HCT116 (cell line): ENCODE data around the gene ANKRD44. TPM values are rescaled to one million over a fixed set of nuclear protein-coding genes. Genes with fewer than 3 reads are reported as not detected.

ENCODE experiments used
- ATAC-seq: fragments of 200-7000 bp; cut with Tn5 transposase; 2 replicates; pipeline ENCODE4 v1.9.1; 2020; ENCODE audit warnings: mild to moderate bottlenecking, moderate library complexity
- BruUV-seq: library from RNA; stranded (reverse); fragments of 400-500 nt; replicated peaks from 2 replicates; lab custom pipeline; 2021; lab: Mats Ljungman, UMichigan
- CTCF ChIA-PET: fragments of 300-600 bp; sonication (Branson Sonifier 250); formaldehyde crosslinking; loops from one replicate; lab custom pipeline; 2021; ENCODE audit warnings: antibody characterized with exemption; lab: Charles Lee
- POLR2A ChIA-PET: fragments of 300-600, 350-600 bp; sonication (Branson Sonifier 250); formaldehyde crosslinking; loops from one replicate; lab custom pipeline; 2021; ENCODE audit warnings: antibody characterized with exemption; lab: Charles Lee
- RAD21 ChIA-PET, 2 experiments: fragments of 300-600 bp; sonication (Branson Sonifier 250); formaldehyde crosslinking; loops; one replicate each; lab custom pipeline; 2023; ENCODE audit warnings: low total read pairs in 2 of 2; ENCODE audit not compliant: uncharacterized antibody in 2 of 2, unreplicated experiment in 2 of 2, low non-redundant PET in 1 of 2; lab: Charles Lee
- DNase-seq: peaks from one replicate; pipeline ENCODE4 v3.0.0-alpha.2; 2010; ENCODE audit warnings: low read depth, low spot score
- H2AFZ ChIP-seq: fragments of 200-600 bp; shearing (Covaris generic), sonication (generic); 2 replicates; pipeline ENCODE4 v1.6.1; 2017; ENCODE audit warnings: low read depth, mixed run types, mixed read lengths, antibody characterized with exemption, low read length; ENCODE audit not compliant: poor library complexity, severe bottlenecking
- H3K27ac ChIP-seq: 2 replicates; pipeline ENCODE4 v1.5.1; 2012; ENCODE audit warnings: low read depth, low read length
- H3K27me3 ChIP-seq: fragments of 200-600 bp; sonication (generic); 2 replicates; pipeline ENCODE4 v1.6.1; 2016; ENCODE audit warnings: mixed run types, low read length, mixed read lengths; ENCODE audit not compliant: insufficient read depth
- H3K36me3 ChIP-seq, 2 experiments: fragments of 200-500 bp in 1 of 2; fragments of 200-600 bp in 1 of 2; sonication (Bioruptor generic) in 1 of 2; sonication (generic) in 1 of 2; 2 replicates each; pipeline versions ENCODE4 v1.5.1 to v1.6.1; 2014 to 2016; ENCODE audit warnings: low read length in 2 of 2, inconsistent platforms in 1 of 2, mixed read lengths in 1 of 2, mixed run types in 1 of 2; ENCODE audit not compliant: insufficient read depth in 2 of 2, control insufficient read depth in 1 of 2
- H3K4me1 ChIP-seq, 2 experiments: fragments of 200-600 bp in 1 of 2; sonication (generic) in 1 of 2; 2 replicates each; pipeline versions ENCODE4 v1.5.1 to v1.6.1; 2012 to 2017; ENCODE audit warnings: low read length in 2 of 2, inconsistent platforms in 1 of 2, mild to moderate bottlenecking in 1 of 2, mixed read lengths in 1 of 2, mixed run types in 1 of 2, moderate library complexity in 1 of 2; ENCODE audit not compliant: insufficient read depth in 2 of 2, control insufficient read depth in 1 of 2
- H3K4me2 ChIP-seq: fragments of 200-600 bp; sonication (generic); 2 replicates; pipeline ENCODE4 v1.6.1; 2017; ENCODE audit warnings: mixed run types, low read length, mixed read lengths
- H3K4me3 ChIP-seq, 2 experiments: fragments of 200-600 bp in 1 of 2; sonication (generic) in 1 of 2; replicated peaks in 1 of 2; 2 replicates each; pipeline ENCODE4 v1.5.1; 2011 to 2016; ENCODE audit warnings: low read length in 2 of 2, control low read depth in 1 of 2, low read depth in 1 of 2, mild to moderate bottlenecking in 1 of 2, mixed read lengths in 1 of 2, mixed run types in 1 of 2
- H3K79me2 ChIP-seq: fragments of 200-600 bp; sonication (generic); 2 replicates; pipeline ENCODE4 v1.6.1; 2017; ENCODE audit warnings: mild to moderate bottlenecking, mixed run types, low read length, moderate library complexity, mixed read lengths; ENCODE audit not compliant: insufficient read depth
- H3K9ac ChIP-seq: fragments of 200-600 bp; sonication (generic); 2 replicates; pipeline ENCODE4 v1.6.1; 2016; ENCODE audit warnings: low read length, mixed read lengths
- H3K9me2 ChIP-seq: fragments of 200-600 bp; sonication (generic), shearing (Covaris generic); 2 replicates; pipeline ENCODE4 v1.6.1; 2017; ENCODE audit warnings: mixed run types, mild to moderate bottlenecking, moderate library complexity; ENCODE audit not compliant: insufficient read depth
- H3K9me3 ChIP-seq, 2 experiments: fragments of 200-500 bp in 1 of 2; fragments of 200-600 bp in 1 of 2; sonication (Bioruptor generic) in 1 of 2; sonication (generic) in 1 of 2; 2 replicates each; pipeline ENCODE4 v1.6.1; 2014 to 2017; ENCODE audit warnings: low read length in 2 of 2, mixed read lengths in 2 of 2, inconsistent platforms in 1 of 2, low read depth in 1 of 2, mild to moderate bottlenecking in 1 of 2, mixed run types in 1 of 2, moderate library complexity in 1 of 2; ENCODE audit not compliant: control insufficient read depth in 1 of 2, insufficient read depth in 1 of 2
- H4K20me1 ChIP-seq: fragments of 200-600 bp; sonication (generic), shearing (Covaris generic); 2 replicates; pipeline ENCODE4 v1.6.1; 2017; ENCODE audit warnings: mixed run types, mild to moderate bottlenecking, moderate library complexity; ENCODE audit not compliant: insufficient read depth
- CEBPB ChIP-seq: IDR thresholded peaks from 2 replicates; pipeline ENCODE4 v1.6.1; 2012; ENCODE audit warnings: low read depth
- EZH2 ChIP-seq: fragments of 200-600 bp; sonication (generic); IDR thresholded peaks from 2 replicates; pipeline ENCODE4 v1.6.1; 2017; ENCODE audit warnings: antibody characterized with exemption, mixed run types
- JUND ChIP-seq: IDR thresholded peaks from 2 replicates; pipeline ENCODE4 v1.6.1; 2012
- POLR2A ChIP-seq: IDR thresholded peaks from 2 replicates; pipeline ENCODE4 v1.7.0; 2011; ENCODE audit warnings: borderline replicate concordance; ENCODE audit not compliant: insufficient read depth, insufficient read length; ENCODE audit errors: extremely low read depth
- POLR2AphosphoS5 ChIP-seq: IDR thresholded peaks from 2 replicates; pipeline ENCODE4 v1.6.1; 2011; ENCODE audit warnings: mild to moderate bottlenecking, low read depth, low read length, moderate library complexity
- REST ChIP-seq: IDR thresholded peaks from 2 replicates; pipeline ENCODE4 v1.6.1; 2012; ENCODE audit warnings: low read depth
- SIN3A ChIP-seq: IDR thresholded peaks from 2 replicates; pipeline ENCODE4 v1.6.1; 2012; ENCODE audit warnings: low read depth
- SP1 ChIP-seq: IDR thresholded peaks from 2 replicates; pipeline ENCODE4 v1.6.1; 2012; ENCODE audit warnings: low read depth
- TCF7L2 ChIP-seq: IDR thresholded peaks from 2 replicates; pipeline ENCODE4 v1.7.0; 2011; ENCODE audit warnings: borderline replicate concordance, inconsistent platforms; ENCODE audit not compliant: insufficient read depth, insufficient read length; ENCODE audit errors: extremely low read depth
- ZBTB33 ChIP-seq: IDR thresholded peaks from 2 replicates; pipeline ENCODE4 v1.6.1; 2011; ENCODE audit warnings: mild to moderate bottlenecking, low read length, moderate library complexity; ENCODE audit not compliant: insufficient replicate concordance; ENCODE audit errors: extremely low read depth
- ZFX ChIP-seq: fragments of 450-650 bp; IDR thresholded peaks from 2 replicates; pipeline ENCODE4 v1.6.1; 2017
- intact Hi-C: fragments of 100-400 bp; cut with micrococcal nuclease; formaldehyde crosslinking; loops from 2 replicates; pipeline ENCODE4 v1.10.0; 2022
- total RNA-seq: library from RNA; stranded (reverse); gene quantifications from one replicate; pipeline ENCODE4 v1.2.1, GENCODE V29; 2021; ENCODE audit not compliant: unreplicated experiment
- TF ChIP-seq, protein P1 (sequence below): IDR thresholded peaks from 2 replicates; pipeline ENCODE4 v1.6.1; 2012
- TF ChIP-seq, protein P2 (sequence below): IDR thresholded peaks from 2 replicates; pipeline ENCODE4 v1.6.1; 2012

Gene ANKRD44
- total RNA-seq, 1 experiment from 2014 or later = 2.7 TPM

DNA sequence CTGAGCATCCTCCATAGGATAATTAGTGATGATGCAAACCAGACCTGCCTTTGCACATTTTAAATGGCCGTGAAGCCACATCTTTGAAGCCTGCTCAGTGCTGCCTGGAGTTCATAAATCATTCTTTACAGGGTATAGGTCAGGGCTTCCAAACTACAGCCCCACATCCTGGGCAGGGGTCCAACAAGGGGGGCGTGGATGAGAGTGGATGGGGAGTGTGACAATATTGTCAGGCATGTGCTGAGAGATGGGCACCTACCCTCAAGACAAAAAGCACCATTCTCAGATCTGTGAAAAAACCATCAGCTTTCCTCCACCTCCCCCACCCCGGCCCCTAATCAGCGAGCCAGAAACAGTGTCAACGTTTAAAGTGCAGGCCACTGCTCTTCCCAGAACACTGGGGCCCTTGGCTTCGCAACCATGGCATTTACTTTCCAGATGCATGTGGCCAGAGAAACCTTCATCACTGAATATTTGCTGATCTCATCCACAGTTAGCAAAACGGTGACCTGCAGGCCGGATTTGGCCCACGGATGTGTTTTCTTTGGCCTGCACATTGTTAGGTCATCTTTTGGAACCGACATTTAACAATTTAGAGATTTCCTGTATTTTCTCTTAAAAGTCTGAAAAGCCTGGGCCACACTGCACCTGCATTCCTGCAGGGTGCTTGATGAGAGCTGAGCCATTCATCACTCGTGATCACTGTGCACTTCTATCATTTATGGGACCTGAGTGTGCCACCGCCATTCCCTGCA is 130.7 kb downstream of the ANKRD44 start:
- ChIA-PET POLR2A (no interaction called here), CTCF (interaction anchor here (1.8 kb wide), 1 partner anchor 11 kb away, joined by 8 read pairs; no protein-coding TSS in a partner anchor), RAD21 (no interaction called here)
- no peak overlapping the region for H3K27ac ChIP-seq
- H4K20me1 ChIP-seq = no peaks in the 10 kb centered on the region
- H3K27me3 ChIP-seq = no peaks in the 10 kb centered on the region
- ATAC-seq (no peak), DNase-seq (no peak)
- no peak overlapping the region for H3K9ac ChIP-seq
- intact Hi-C loops = no loop called here
- no TSS peak for BruUV-seq
- no peak for TF ChIP-seq POLR2A
- TF ChIP-seq, protein P1, sequence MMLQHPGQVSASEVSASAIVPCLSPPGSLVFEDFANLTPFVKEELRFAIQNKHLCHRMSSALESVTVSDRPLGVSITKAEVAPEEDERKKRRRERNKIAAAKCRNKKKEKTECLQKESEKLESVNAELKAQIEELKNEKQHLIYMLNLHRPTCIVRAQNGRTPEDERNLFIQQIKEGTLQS = no peak
- no peak for TF ChIP-seq POLR2AphosphoS5
- TF ChIP-seq, protein P2, sequence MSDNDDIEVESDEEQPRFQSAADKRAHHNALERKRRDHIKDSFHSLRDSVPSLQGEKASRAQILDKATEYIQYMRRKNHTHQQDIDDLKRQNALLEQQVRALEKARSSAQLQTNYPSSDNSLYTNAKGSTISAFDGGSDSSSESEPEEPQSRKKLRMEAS = no peak
- no peak for TF ChIP-seq JUND
- no peak for TF ChIP-seq SIN3A
- TF ChIP-seq ZFX = no peak
- TF ChIP-seq REST = no peak
- no peak for TF ChIP-seq ZBTB33
- no peak for TF ChIP-seq EZH2
- no peak for TF ChIP-seq CEBPB
- no peak for TF ChIP-seq SP1
- no peak for TF ChIP-seq TCF7L2
- 0 out of 4 replicates have a peak, but pooled peaks cover 0 to 5% of the 10 kb centered on the region in 2 experiments for H3K4me1 ChIP-seq
- H3K9me3 ChIP-seq = no peaks in the 10 kb centered on the region
- H3K9me2 ChIP-seq = no peaks in the 10 kb centered on the region
- H3K4me2 ChIP-seq = no peak overlapping the region
- H3K79me2 ChIP-seq = no peaks in the 10 kb centered on the region
- H3K4me3 ChIP-seq = no peak overlapping the region
- no peaks in the 10 kb centered on the region for H3K36me3 ChIP-seq
- H2AFZ ChIP-seq = no peak overlapping the region
